KOPT-K1 (cell line): Measurements from ENCODE around the gene IQCM.

Experiments used
- H3K27ac ChIP-seq: fragments of 200-600 bp; sonication (generic); 2 replicates; pipeline ENCODE4 v1.5.1; 2016; ENCODE audit warnings: antibody characterized with exemption, mild to moderate bottlenecking, low read depth, low read length; ENCODE audit not compliant: poor library complexity, severe bottlenecking
- H3K36me3 ChIP-seq: fragments of 200-600 bp; sonication (generic); 2 replicates; pipeline ENCODE4 v1.5.1; 2017; ENCODE audit warnings: antibody characterized with exemption, mild to moderate bottlenecking, low read length, moderate library complexity; ENCODE audit not compliant: insufficient read depth
- H3K9me3 ChIP-seq: fragments of 200-600 bp; sonication (generic); 2 replicates; pipeline ENCODE4 v1.5.1; 2017; ENCODE audit warnings: antibody characterized with exemption, low read length, mild to moderate bottlenecking; ENCODE audit not compliant: insufficient read depth, poor library complexity, severe bottlenecking

The IQCM gene

GRCh38 chr4:149746276-149746675 lies 69.4 kb downstream of the IQCM start:
- no peaks in the 10 kb centered on the region for H3K36me3 ChIP-seq
- no peak overlapping the region for H3K27ac ChIP-seq
- no peaks in the 10 kb centered on the region for H3K9me3 ChIP-seq

DNA sequence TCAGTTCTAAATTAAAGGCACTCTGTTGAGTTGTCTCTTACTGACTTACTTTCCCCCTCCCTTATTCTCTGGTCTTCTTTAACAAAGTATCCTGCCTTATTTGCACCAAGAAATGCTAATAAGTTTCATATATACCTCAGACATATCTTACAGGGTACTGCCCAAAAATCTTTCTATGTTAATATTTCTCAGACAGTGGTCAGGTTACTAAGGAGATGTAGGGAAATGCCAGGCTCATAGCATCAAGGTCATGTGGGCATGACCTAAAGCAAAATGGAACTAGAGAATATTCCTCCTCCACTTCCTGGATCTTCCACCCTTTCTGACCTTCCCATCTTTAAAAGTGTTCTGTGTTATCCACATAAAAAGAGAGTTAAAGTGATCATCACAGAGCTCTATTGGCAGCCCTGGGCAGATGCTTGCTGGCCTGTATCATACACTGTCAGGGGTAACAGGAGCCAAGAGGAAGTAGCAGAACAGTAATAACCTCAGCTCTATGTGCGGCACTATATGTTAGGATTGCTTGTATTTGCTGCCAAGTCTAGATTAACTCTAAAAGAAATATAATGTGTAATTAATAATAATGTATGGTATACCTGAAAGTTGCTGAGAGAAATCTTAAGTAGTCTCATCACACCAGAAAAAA lies 74.3 kb downstream of the IQCM start:
- no peaks in the 10 kb centered on the region for H3K9me3 ChIP-seq
- no peaks in the 10 kb centered on the region for H3K36me3 ChIP-seq
- no peak overlapping the region for H3K27ac ChIP-seq

DNA sequence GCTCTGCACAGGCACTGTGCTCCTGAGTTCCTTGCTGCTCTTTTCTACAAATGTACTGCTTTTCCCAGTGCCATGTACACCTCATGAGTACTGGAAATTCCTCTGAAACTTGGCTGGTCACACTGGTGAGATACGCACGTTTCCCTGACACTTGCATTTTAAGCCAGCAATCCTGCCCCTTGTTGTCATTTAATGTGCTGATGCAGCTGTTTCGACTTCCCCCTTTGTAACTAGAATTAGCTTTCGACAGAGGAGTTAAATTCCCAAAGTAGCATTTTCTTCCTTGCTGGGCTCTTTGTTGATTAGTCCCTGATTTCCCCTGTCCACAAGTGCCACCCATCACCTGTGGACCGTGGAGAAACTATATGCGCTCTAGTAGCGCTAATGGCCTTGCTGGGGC lies 77.5 kb downstream of the IQCM start:
- Histone ChIP-seq H3K36me3 (no peaks in the 10 kb centered on the region), H3K27ac (no peak overlapping the region), H3K9me3 (no peaks in the 10 kb centered on the region)

DNA sequence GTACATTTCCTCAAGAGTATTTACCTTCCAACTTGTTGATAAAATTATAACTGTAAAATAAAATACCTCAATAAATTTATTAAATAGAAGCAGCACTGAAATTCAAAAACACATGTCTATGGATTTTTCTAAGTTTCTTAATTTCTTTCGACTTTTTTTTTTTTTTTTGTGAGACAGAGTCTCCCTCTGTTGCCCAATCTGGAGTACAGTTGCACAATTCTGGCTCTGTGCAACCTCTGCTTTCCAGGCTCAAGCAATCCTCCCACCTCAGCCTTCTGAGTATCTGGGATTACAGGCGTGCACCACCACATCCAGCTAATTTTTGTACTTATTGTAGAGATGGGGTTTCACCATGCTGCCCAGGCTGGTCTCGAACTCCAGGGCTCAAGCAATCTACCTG lies 79.8 kb downstream of the IQCM start:
- no peaks in the 10 kb centered on the region for H3K9me3 ChIP-seq
- H3K27ac ChIP-seq = no peak overlapping the region
- H3K36me3 ChIP-seq = no peaks in the 10 kb centered on the region

- no peaks in the 10 kb centered on the region for H3K36me3 ChIP-seq
- H3K9me3 ChIP-seq = no peaks in the 10 kb centered on the region
- no peak overlapping the region for H3K27ac ChIP-seq
Measured at GRCh38 chr4:149728444-149728843, 87.2 kb downstream of the IQCM start.

DNA sequence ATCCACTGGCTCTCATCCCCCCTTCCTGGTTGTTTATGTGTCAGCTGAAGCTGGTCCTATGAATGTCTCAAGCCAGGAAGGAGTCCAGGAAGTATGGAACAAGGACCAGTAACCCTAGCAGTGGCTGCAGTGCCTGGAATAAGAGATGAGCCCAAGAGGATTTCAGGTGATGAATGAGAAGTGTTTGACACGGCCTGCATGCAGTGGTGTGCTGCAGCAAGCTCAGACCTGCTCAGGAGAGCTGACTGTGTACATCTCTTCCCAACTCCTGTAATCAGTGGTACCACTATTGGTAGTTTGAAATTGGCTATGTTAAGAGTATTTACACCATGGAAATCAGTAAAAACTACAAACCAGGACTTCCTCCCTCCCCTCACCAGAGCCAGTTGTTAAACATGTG lies 88.0 kb downstream of the IQCM start:
- Histone ChIP-seq H3K27ac (no peak overlapping the region), H3K36me3 (no peaks in the 10 kb centered on the region), H3K9me3 (no peaks in the 10 kb centered on the region)

- no peaks in the 10 kb centered on the region for H3K9me3 ChIP-seq
- no peak overlapping the region for H3K27ac ChIP-seq
- no peaks in the 10 kb centered on the region for H3K36me3 ChIP-seq
Measured at GRCh38 chr4:149723065-149723464, 92.6 kb downstream of the IQCM start.

GRCh38 chr4:149719806-149720205 lies 95.8 kb downstream of the IQCM start:
- Histone ChIP-seq H3K36me3 (no peaks in the 10 kb centered on the region), H3K9me3 (peaks cover 9% of the 10 kb centered on the region), H3K27ac (no peak overlapping the region)

DNA sequence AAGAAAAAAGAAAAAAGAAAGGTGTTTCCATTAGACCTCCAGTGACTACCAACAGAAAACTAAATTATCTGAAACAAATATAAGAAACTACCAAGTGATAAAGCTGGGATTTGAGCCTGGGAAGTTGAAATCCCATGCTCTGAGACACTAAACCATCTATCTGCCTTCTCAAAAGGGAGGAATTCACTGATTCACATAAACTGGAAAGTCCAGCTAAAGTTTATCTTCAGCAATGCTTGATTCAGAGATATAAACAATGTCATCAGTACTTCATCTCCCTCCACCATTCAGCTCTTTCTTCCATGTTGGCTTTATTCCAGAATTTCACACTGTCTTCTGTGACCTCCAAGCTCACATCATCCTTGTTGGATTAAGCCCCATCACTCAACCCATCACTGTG lies 96.3 kb downstream of the IQCM start:
- H3K27ac ChIP-seq = no peak overlapping the region
- H3K9me3 ChIP-seq = peaks cover 9% of the 10 kb centered on the region
- no peaks in the 10 kb centered on the region for H3K36me3 ChIP-seq

GRCh38 chr4:149718500-149718899 lies 97.1 kb downstream of the IQCM start:
- H3K36me3 ChIP-seq = no peaks in the 10 kb centered on the region
- peaks cover 9% of the 10 kb centered on the region for H3K9me3 ChIP-seq
- no peak overlapping the region for H3K27ac ChIP-seq

DNA sequence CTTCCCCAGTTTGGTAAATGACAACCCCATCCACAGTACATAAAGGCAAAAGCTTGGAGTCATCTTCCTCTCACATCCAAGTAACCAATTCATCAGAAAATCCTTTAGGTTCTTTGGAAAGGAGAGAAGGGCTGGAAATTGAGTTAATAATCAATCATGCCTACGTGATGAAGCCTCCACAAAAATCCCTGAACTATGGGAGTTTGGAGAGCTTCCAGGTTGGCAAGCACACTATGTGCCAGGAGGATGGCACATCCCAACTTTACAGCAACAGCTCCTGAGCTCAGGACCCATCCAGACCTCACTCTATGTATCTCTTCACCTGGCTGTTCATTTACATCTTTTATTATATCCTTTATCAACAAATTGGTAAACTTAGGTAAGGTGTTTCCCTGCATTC lies 98.9 kb downstream of the IQCM start:
- H3K9me3 ChIP-seq = peaks cover 9% of the 10 kb centered on the region
- H3K36me3 ChIP-seq = no peaks in the 10 kb centered on the region
- H3K27ac ChIP-seq = no peak overlapping the region

DNA sequence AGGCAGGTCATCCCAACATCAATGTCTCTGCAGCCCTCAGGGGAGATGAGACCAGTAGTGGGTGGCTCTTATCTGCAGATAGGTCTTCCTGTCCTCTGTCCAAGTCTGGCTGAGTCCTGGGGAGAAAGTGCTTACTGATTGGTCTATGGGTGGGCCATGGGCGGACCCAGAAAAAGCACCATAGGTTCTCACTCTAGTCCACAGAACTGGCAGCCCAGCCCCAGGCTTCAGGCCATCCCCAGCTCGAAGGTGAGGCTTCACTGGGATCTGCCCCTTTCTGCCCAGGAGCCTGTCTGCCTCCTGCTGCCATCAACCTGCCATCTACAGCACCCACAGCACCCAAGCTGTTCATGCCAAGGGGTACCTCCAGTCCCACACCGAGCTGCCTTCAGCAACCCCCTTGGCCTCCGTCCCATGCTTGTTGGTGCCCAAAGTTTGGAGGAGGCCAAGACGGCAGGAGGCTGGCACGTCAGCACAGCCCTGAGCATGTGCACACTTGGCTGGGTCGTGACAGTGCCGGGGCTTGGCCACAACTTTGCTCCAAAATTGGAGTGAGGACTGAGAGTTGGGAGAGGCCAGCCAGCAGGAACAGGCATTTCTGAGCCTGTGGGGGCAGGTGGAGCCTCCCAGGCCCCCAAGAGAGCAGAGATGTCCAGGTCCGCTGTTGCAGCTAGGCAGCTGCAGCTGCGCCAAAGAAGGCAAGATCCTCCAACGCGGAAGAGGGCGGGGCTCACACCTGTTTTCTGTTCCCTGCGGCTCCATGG lies 99.6 kb downstream of the IQCM start:
- no peak overlapping the region for H3K27ac ChIP-seq

DNA sequence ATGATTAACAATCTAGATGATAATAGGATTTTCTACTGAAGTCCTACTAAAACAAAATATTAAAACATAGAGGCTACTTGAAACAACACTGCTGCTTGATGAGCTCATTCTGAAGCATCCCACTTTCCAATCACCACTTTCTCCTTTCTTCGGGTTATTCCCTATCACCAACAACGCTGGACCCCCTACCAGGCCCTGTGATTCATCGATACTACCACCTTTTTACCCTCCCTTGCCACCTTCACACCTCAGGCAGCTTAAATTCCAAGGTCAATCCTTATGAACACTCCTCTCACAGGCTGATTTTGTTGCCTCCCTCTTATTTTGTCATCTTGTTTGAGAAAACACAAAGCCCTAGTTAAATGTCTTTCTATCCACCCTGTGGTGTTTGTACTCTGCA lies 102.6 kb downstream of the IQCM start:
- H3K27ac ChIP-seq = no peak overlapping the region
- peaks cover 9% of the 10 kb centered on the region for H3K9me3 ChIP-seq
- no peaks in the 10 kb centered on the region for H3K36me3 ChIP-seq

More for the DNA sequence above, 99.6 kb downstream of the IQCM start:
- H3K36me3 ChIP-seq = no peaks in the 10 kb centered on the region
- H3K9me3 ChIP-seq = peaks cover 9% of the 10 kb centered on the region

DNA sequence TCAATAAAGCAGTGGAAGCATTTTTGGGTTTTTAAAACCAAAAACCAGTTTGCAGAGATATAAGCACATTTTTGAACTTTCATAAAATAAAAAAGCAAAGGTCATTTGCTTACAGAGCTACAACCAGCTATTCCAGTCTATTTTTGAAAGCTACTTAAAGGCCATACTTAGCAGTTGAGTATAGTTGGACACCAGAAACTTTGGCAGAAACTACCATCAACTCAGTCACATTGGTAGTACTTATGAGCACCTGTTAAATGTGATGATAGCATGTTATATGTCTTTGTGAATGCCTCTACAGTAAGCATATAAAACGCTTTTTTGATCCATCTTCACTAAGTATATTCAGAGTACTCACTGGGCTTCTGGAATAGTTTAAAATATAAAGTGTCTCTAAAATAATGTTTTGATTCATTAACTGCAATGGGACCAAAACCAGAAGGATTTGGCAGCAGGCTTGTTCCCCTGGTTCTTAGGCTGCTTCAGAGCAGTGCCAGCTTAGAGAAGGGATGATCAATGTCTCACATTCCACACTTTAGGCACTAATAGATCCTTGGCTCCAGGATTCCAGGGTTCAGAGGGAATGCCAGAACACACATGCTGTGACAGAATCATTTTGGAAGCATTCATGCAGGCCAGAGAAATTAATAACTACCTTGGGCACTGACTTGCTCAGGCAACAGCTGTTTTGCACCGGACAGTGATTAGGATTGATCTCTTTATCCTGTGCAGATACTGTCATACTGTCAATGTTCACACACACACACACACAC lies 103.9 kb downstream of the IQCM start:
- Histone ChIP-seq H3K9me3 (peaks cover 9% of the 10 kb centered on the region), H3K36me3 (no peaks in the 10 kb centered on the region), H3K27ac (no peak overlapping the region)

- no peak overlapping the region for H3K27ac ChIP-seq
- H3K9me3 ChIP-seq = no peaks in the 10 kb centered on the region
- H3K36me3 ChIP-seq = no peaks in the 10 kb centered on the region
Measured at GRCh38 chr4:149709640-149710039, 106.0 kb downstream of the IQCM start.
